NCI-H748 (cell line): ENCODE results near the gene CCDC50.

Source experiments
- DNase-seq: peaks from one replicate; lab custom pipeline; 2025; ENCODE audit not compliant: unreplicated experiment; lab: John Stamatoyannopoulos, UW

CCDC50 gene

GRCh38 chr3:191328962-191329653 lies at the start of gene CCDC50:
CCDC50 (plus strand) TSS chr3:191329394; CDS start chr3:191329675, 281 bp downstream.
- DNase-seq = peak; percentile 78

- no peak for DNase-seq
Measured at GRCh38 chr3:191280111-191280510, 49.1 kb upstream of the CCDC50 start.

- DNase-seq = no peak
Measured at GRCh38 chr3:191280882-191281281, 48.3 kb upstream of the CCDC50 start.

GRCh38 chr3:191282251-191283185 lies 46.7 kb upstream of the CCDC50 start:
- no peak for DNase-seq

- no peak for DNase-seq
Measured at GRCh38 chr3:191283400-191283799, 45.8 kb upstream of the CCDC50 start.

- no peak for DNase-seq
Measured at GRCh38 chr3:191290311-191291025, 38.7 kb upstream of the CCDC50 start.

- DNase-seq = no peak
Measured at GRCh38 chr3:191292243-191293015, 36.8 kb upstream of the CCDC50 start.

GRCh38 chr3:191294291-191294690 lies 34.9 kb upstream of the CCDC50 start:
- DNase-seq = no peak

GRCh38 chr3:191296041-191296541 lies 33.1 kb upstream of the CCDC50 start:
- DNase-seq = no peak

- DNase-seq = no peak
Measured at GRCh38 chr3:191298846-191299245, 30.3 kb upstream of the CCDC50 start.

GRCh38 chr3:191300422-191300821 lies 28.8 kb upstream of the CCDC50 start:
- no peak for DNase-seq

GRCh38 chr3:191301017-191301416 lies 28.2 kb upstream of the CCDC50 start:
- no peak for DNase-seq

- no peak for DNase-seq
Measured at GRCh38 chr3:191301782-191302411, 27.3 kb upstream of the CCDC50 start.

- no peak for DNase-seq
Measured at GRCh38 chr3:191302451-191302850, 26.7 kb upstream of the CCDC50 start.

- DNase-seq = no peak
Measured at GRCh38 chr3:191303596-191303995, 25.6 kb upstream of the CCDC50 start.

GRCh38 chr3:191306428-191306827 lies 22.8 kb upstream of the CCDC50 start:
- DNase-seq = no peak

- no peak for DNase-seq
Measured at GRCh38 chr3:191307341-191307740, 21.9 kb upstream of the CCDC50 start.

- no peak for DNase-seq
Measured at GRCh38 chr3:191313296-191313695, 15.9 kb upstream of the CCDC50 start.

GRCh38 chr3:191314109-191314728 lies 15.0 kb upstream of the CCDC50 start:
- DNase-seq = no peak
